Hepatocyte (in vitro differentiated cells): ENCODE results near the gene FUOM. TPM values are rescaled to one million over a fixed set of nuclear protein-coding genes. Genes with fewer than 3 reads are reported as not detected.

ENCODE experiments used
- DNase-seq: peaks from one replicate; pipeline ENCODE4 v3.0.0-alpha.2; 2016; ENCODE audit warnings: low spot score
- H2AFZ ChIP-seq: fragments of 200-600 bp; sonication (generic); 2 replicates; pipeline ENCODE4 v1.6.0; 2016; ENCODE audit warnings: antibody characterized with exemption, mild to moderate bottlenecking
- H3K27ac ChIP-seq: fragments of 200-600 bp; sonication (generic); 2 replicates; pipeline ENCODE4 v1.5.1; 2016; ENCODE audit warnings: mild to moderate bottlenecking
- H3K27me3 ChIP-seq: fragments of 200-600 bp; sonication (generic); 2 replicates; pipeline ENCODE4 v1.6.1; 2016
- H3K36me3 ChIP-seq: fragments of 200-600 bp; sonication (generic); replicated peaks from 2 replicates; pipeline ENCODE4 v1.5.1; 2016; ENCODE audit warnings: low read depth; ENCODE audit not compliant: insufficient read depth
- H3K4me1 ChIP-seq: fragments of 200-600 bp; sonication (generic); 2 replicates; pipeline ENCODE4 v1.5.1; 2016; ENCODE audit warnings: mild to moderate bottlenecking, moderate library complexity; ENCODE audit not compliant: insufficient read depth
- H3K4me2 ChIP-seq: fragments of 200-600 bp; sonication (generic); 2 replicates; pipeline ENCODE4 v1.6.0; 2016
- H3K4me3 ChIP-seq: fragments of 200-600 bp; sonication (generic); 2 replicates; pipeline ENCODE4 v1.5.1; 2016; ENCODE audit warnings: mild to moderate bottlenecking
- H3K79me2 ChIP-seq: fragments of 200-600 bp; sonication (generic); 2 replicates; pipeline ENCODE4 v1.6.0; 2017; ENCODE audit warnings: mild to moderate bottlenecking
- H3K9me2 ChIP-seq: fragments of 200-600 bp; sonication (generic); replicated peaks from 2 replicates; pipeline ENCODE4 v1.6.0; 2017; ENCODE audit warnings: mild to moderate bottlenecking; ENCODE audit not compliant: insufficient read depth
- H3K9me3 ChIP-seq: fragments of 200-600 bp; sonication (generic); 2 replicates; pipeline ENCODE4 v1.5.1; 2016; ENCODE audit warnings: low read depth, mild to moderate bottlenecking
- H4K20me1 ChIP-seq: fragments of 200-600 bp; sonication (generic); 2 replicates; pipeline ENCODE4 v1.6.0; 2016; ENCODE audit warnings: mild to moderate bottlenecking; ENCODE audit not compliant: insufficient read depth, poor library complexity, severe bottlenecking
- EZH2 ChIP-seq: fragments of 200-600 bp; sonication (generic); IDR thresholded peaks from 2 replicates; pipeline ENCODE4 v1.6.1; 2016; ENCODE audit warnings: antibody characterized with exemption, mild to moderate bottlenecking, borderline replicate concordance
- EZH2phosphoT487 ChIP-seq: fragments of 200-600 bp; sonication (generic); IDR thresholded peaks from one replicate; pipeline ENCODE4 v1.6.1; 2018; ENCODE audit warnings: antibody characterized with exemption, mild to moderate bottlenecking, low read depth, moderate library complexity; ENCODE audit not compliant: unreplicated experiment, severe bottlenecking
- WGBS: methylation state at CpG from one replicate; pipeline ENCODE4 v1.1.6; 2016; ENCODE audit warnings: low lambda C conversion rate; ENCODE audit errors: missing lambda C conversion rate; 5-methylcytosine and 5-hydroxymethylcytosine counted together
- polyA plus RNA-seq: library from polyadenylated mRNA; unstranded; fragments of >200 nt; fragmentation: Nextera tagmentation; extraction: Ambion mirVana; gene quantifications from 2 replicates; pipeline ENCODE4 v1.2.1, GENCODE V29; 2016
- total RNA-seq: library from RNA; depleted of rRNA; stranded (reverse); fragments of >200 nt; gene quantifications from 2 replicates; pipeline ENCODE4 v1.2.3, GENCODE V29; 2014
- TF ChIP-seq, protein P1 (sequence below): fragments of 200-600 bp; sonication (generic); IDR thresholded peaks from 2 replicates; pipeline ENCODE4 v1.5.1; 2016; ENCODE audit warnings: antibody characterized with exemption, mild to moderate bottlenecking; ENCODE audit not compliant: poor library complexity

FUOM gene
- total and polyA plus RNA-seq, 2 experiments from 2014 or later: 31.1 to 34.6 TPM

DNA sequence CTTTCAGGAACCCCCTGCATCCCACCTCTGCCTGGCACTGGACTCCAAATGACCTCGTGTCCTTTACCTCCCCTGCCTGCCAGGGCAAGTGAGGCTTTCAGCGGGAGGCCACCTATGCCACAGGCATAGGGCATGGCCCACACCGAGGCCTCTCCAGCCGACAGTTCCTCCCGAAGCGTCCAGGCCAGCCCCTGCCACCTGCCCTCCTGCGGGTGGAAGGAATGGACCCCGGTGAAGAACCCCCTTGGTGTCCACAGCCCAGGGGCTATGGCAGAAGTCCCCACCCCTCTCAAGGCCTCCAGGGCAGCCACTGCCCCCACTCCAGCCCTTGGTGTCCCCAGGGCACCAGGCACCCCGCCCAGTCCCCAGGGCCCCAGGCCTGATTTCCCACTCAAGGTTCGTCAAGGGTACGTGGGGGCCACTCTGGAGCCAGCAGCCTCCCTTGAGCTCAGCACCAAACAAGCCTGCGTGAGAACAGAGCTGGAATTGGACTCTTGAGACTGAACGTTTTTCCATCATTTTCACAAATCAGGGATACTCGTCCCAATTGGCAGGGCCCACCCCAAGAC is 3.1 kb downstream of the FUOM start:
- WGBS: over 99% methylated on average over 13 of the region's 14 CpGs
- Histone ChIP-seq H3K9me3 (no peaks in the 10 kb centered on the region), H3K4me2 (no peak overlapping the region), H2AFZ (no peak overlapping the region), H3K79me2 (no peaks in the 10 kb centered on the region), H3K4me1 (peaks cover 12% of the 10 kb centered on the region), H3K9me2 (no peaks in the 10 kb centered on the region), H4K20me1 (no peaks in the 10 kb centered on the region), H3K27ac (no peak overlapping the region), H3K36me3 (no peaks in the 10 kb centered on the region), H3K27me3 (no peaks in the 10 kb centered on the region), H3K4me3 (no peak overlapping the region)
- no peak for DNase-seq
- TF ChIP-seq, protein P1, sequence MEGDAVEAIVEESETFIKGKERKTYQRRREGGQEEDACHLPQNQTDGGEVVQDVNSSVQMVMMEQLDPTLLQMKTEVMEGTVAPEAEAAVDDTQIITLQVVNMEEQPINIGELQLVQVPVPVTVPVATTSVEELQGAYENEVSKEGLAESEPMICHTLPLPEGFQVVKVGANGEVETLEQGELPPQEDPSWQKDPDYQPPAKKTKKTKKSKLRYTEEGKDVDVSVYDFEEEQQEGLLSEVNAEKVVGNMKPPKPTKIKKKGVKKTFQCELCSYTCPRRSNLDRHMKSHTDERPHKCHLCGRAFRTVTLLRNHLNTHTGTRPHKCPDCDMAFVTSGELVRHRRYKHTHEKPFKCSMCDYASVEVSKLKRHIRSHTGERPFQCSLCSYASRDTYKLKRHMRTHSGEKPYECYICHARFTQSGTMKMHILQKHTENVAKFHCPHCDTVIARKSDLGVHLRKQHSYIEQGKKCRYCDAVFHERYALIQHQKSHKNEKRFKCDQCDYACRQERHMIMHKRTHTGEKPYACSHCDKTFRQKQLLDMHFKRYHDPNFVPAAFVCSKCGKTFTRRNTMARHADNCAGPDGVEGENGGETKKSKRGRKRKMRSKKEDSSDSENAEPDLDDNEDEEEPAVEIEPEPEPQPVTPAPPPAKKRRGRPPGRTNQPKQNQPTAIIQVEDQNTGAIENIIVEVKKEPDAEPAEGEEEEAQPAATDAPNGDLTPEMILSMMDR: no peak
- TF ChIP-seq EZH2: no peak
- TF ChIP-seq EZH2phosphoT487: no peak

DNA sequence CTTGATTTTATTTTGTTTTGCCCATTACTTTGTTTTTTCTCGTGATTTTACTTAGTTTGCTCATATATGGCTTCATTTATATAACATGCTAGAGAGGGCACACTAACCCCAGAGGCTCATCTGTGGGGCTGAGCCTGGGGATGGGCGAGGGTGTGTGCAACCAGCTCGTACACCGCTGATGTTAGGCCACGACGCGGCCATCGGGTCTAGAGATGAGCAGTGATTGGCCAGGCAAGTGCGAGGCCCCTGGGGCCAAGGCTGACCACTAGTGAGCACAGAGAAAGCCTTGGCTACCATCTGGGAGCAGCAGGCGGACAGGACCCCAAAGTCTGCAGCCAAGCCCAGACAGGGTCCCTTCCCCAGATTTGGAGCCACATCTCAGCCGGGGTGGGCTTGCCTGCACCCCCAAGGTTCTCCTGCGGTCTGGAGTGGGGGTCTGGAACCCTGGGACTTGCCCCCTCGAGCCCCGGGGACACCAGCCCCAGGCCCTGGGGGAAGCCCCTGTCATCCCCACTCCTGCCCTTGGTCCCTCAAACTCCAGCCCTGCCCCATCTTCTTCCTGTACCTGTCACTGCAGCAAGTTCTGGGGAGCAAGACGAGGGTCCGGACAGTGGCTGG is 3.7 kb downstream of the FUOM start:
- Histone ChIP-seq H3K79me2 (no peaks in the 10 kb centered on the region), H3K4me3 (no peak overlapping the region), H3K4me2 (no peak overlapping the region), H3K9me3 (no peaks in the 10 kb centered on the region), H3K36me3 (no peaks in the 10 kb centered on the region), H3K9me2 (no peaks in the 10 kb centered on the region), H3K27me3 (no peaks in the 10 kb centered on the region), H3K4me1 (peaks cover 12% of the 10 kb centered on the region), H3K27ac (no peak overlapping the region), H2AFZ (no peak overlapping the region), H4K20me1 (no peaks in the 10 kb centered on the region)
- TF ChIP-seq, protein P1: no peak
- TF ChIP-seq EZH2 (no peak), EZH2phosphoT487 (no peak)
- WGBS: 95% methylated on average over 13 of the region's 16 CpGs
- no peak for DNase-seq

DNA sequence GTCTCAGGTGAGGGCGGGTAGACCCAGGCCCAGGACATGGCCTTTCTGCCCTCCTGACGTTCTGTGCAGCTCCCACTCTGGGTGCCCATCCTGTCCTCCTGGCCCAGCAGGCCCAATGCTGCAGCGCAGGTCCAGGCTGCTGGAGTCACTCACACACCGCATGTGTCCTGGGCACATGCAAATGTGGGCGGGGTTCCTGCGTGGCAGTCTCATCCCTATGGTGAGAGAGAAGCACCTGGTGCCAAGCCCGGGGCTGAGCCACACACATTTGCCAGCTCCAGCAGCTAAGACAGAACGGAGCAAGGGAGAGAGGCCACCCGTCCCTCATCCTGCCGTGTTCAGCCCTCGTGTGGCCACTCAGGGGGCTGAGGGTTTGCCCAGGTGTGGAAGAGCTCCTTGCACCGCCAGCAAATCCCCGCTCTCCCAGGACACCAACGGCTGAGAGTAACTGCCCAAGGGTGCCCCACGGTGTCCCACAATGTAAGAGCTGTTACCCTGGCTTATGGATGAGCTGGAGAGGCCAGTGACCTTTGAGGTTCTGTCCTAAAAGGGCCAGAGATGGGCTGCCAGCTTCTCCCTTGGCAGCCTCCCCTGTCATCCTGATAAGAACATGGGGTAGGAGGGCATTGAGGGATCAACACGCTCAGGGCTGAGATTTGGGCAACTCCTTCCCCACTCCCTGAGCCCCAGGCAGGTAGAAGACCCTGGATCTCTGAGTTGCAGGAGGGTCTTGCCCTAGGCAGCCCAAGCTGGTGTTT is 4.4 kb downstream of the FUOM start:
- H3K36me3 ChIP-seq: no peaks in the 10 kb centered on the region
- H3K27me3 ChIP-seq: no peaks in the 10 kb centered on the region

More for the DNA sequence above, 4.4 kb downstream of the FUOM start:
- H3K4me3 ChIP-seq: no peak overlapping the region
- no peaks in the 10 kb centered on the region for H3K9me2 ChIP-seq
- no peak for DNase-seq
- TF ChIP-seq, protein P1: no peak
- TF ChIP-seq EZH2 (no peak), EZH2phosphoT487 (no peak)
- no peaks in the 10 kb centered on the region for H3K9me3 ChIP-seq
- H3K27ac ChIP-seq: no peak overlapping the region
- H2AFZ ChIP-seq: no peak overlapping the region
- no peak overlapping the region for H3K4me2 ChIP-seq
- no peaks in the 10 kb centered on the region for H4K20me1 ChIP-seq
- no peaks in the 10 kb centered on the region for H3K79me2 ChIP-seq
- 78% methylated on average over 16 of the region's 16 CpGs for WGBS
- H3K4me1 ChIP-seq: peaks cover 12% of the 10 kb centered on the region
